ENCODE data around the gene CRLF2.
"Not testable (repeated sequence)": the region's sequence is repeated elsewhere in the genome, so short reads cannot be mapped to it uniquely, and the experiment has no call there.

- TF ChIP-seq CTCF (conservative IDR thresholded peaks at IDR 0.05; ENCODE audit: low read length); EZH2phosphoT487 (IDR thresholded peaks at IDR 0.05; ENCODE audit: borderline replicate concordance): not testable (repeated sequence)
Observed at GRCh38 chrX:1261771-1262170, 49.3 kb upstream of the CRLF2 start.

Measured in Loucy (cell line).